GM19463 (cell line): ENCODE results near the gene CPOX.

ENCODE experiments used
- ATAC-seq: cut with Tn5 transposase; IDR thresholded peaks from one replicate; pipeline ENCODE4 v1.9.1; 2021; ENCODE audit warnings: mild to moderate bottlenecking, moderate library complexity; ENCODE audit not compliant: unreplicated experiment

CPOX gene

DNA sequence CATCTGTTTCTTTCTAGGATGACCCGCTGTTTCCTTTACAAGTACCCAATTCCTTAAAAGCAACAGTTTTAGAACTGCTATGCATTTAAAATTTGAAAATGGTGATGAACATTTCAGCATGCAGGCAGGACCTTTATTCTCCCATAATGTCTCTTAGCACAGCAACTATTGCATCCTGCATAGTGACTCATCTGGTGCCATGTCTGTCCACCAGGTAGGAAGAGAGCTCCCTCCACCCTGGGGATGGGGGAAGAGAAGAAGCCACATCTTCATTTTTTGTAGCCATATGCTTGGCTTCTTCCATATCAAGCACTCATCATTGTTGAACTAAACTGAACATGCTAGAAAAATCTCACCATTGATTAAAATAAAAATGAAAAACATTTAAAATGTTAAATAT is 51.7 kb downstream of the CPOX start:
- ATAC-seq = no peak

DNA sequence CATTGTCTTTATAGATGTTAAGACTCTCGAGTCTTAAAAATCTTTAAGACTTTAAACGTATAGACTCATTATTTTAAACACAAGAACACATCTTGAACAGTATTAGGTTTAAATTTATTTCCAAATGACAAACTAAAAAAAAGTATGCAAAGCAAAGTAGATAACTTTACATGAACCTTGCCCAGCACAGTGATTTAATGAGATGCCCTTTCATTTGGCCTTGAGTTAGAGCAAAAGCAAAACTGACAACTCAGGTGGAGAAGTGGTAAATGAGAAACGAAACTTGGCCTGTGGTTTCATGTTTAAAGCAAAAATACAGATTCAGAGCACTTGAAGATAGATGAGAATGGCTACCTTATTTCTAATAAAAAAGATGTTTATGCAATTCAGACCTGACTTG is 53.1 kb downstream of the CPOX start:
- peak; percentile 35 for ATAC-seq

DNA sequence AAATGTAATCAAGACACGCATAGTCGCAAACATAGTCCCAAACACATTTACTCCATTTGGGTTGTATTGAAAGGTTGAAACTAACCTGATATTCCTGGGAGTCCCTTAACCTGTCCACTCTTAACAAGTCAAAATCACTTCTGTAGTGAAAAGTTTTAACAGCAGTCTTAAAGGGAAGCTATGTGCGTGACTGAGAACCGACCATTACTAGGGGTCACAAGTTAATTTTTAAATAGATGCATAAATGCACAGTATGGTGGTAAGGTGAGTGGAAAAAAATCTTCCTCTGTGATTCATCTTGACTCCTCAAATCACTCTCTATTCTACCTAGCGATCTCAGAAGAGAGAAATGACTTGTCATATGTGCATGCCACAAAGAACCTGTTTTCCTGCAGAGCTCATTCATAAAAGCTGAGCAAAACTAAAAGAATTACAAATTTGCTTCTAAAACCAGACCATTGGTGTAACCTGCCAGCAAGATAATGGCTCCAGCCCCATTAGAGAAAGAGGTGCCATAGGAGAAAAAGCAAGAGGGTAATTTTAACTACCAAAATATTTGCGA is 56.9 kb downstream of the CPOX start:
- peak; percentile 68 for ATAC-seq

DNA sequence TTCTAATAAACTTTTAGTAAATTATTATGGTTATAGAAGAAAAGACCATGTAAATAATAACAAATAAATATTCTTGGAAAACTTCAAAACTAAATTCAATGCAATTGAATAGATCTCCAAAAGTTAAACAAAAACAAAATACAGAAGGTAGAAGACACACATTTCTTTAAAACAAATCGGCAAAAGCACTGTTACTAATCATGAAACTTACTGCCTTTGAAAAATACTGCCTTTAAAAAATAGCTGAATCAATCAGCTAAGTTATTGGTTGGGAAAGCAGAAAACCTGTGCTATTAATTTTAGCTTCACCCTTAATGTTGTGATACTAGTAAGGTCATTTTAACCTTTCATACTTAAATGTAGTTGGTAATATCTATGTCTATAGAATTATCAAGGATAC is 58.7 kb downstream of the CPOX start:
- ATAC-seq = no peak

DNA sequence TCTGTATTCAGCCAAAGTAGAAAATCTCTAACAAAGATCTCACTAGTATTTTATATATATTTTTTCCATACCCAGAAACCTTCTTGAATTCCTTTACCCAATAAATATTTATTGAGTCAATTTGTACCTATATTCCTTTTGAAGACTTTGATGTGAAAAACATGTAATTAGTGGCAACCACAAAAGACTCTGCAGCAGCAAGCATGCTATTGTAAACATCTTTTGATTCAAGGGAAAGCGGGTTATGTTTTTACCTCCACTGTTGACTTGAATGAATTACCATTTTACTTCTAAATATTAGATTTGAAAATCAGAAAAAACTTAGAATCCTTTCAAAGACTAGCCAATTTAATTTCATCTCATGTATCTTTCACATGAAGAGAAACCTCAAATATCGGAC is 59.2 kb downstream of the CPOX start:
- ATAC-seq = no peak

DNA sequence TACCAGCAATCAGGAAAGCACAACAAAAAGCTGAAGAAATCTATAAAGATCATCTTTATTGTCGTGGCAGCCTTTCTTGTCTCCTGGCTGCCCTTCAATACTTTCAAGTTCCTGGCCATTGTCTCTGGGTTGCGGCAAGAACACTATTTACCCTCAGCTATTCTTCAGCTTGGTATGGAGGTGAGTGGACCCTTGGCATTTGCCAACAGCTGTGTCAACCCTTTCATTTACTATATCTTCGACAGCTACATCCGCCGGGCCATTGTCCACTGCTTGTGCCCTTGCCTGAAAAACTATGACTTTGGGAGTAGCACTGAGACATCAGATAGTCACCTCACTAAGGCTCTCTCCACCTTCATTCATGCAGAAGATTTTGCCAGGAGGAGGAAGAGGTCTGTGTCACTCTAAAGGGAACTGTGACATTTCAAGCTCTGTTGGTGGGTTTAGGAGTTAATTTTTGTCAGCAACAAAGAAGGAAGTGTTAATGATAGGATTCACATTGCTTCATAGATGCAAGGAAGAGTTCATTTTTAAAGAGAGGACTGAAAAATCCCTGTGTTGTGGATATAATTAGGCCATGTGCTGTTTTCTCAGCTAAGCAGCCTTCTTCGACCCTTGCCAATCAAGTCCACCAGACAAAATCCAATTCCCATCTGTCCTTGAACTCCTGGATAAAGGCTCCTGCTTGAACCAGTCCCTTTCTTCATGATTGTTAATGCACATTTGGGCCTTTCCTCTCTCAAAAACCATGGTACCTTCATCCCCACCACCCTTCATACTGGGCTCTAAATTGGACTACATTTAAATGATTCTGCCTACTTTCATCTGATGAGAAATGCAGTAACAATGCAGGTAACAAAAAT is 60.5 kb downstream of the CPOX start:
- no peak for ATAC-seq

DNA sequence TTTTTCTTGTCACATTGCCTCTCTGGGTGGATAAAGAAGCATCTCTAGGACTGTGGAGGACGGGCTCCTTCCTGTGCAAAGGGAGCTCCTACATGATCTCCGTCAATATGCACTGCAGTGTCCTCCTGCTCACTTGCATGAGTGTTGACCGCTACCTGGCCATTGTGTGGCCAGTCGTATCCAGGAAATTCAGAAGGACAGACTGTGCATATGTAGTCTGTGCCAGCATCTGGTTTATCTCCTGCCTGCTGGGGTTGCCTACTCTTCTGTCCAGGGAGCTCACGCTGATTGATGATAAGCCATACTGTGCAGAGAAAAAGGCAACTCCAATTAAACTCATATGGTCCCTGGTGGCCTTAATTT is 61.2 kb downstream of the CPOX start:
- no peak for ATAC-seq

DNA sequence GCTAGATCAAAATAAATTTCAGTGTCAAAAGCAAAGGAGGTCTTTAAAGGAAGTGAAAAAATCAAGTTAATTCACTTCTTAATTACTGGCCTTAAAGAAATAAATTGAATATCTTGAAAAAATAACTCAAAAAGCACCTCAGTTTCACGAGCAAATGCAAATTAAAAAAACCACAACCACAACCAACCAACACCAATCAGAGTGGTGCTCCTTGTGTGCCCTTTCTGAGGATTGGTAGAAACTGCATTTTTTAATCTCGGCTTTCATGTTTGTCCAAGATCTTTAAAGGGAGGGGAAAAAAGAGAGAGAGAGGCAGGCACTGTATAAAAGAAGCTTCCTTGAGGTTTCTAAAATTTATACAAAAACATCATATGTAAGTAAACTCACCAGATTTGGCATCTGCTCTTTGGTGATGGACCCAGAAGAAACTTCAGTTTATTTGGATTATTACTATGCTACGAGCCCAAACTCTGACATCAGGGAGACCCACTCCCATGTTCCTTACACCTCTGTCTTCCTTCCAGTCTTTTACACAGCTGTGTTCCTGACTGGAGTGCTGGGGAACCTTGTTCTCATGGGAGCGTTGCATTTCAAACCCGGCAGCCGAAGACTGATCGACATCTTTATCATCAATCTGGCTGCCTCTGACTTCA is 61.7 kb downstream of the CPOX start, which contains the start of gene GPR15:
GPR15 (plus strand) TSS at position 357 of the 653 bp plus-strand sequence; CDS start at position 413, 56 bp downstream.
- peak; percentile 23 for ATAC-seq

DNA sequence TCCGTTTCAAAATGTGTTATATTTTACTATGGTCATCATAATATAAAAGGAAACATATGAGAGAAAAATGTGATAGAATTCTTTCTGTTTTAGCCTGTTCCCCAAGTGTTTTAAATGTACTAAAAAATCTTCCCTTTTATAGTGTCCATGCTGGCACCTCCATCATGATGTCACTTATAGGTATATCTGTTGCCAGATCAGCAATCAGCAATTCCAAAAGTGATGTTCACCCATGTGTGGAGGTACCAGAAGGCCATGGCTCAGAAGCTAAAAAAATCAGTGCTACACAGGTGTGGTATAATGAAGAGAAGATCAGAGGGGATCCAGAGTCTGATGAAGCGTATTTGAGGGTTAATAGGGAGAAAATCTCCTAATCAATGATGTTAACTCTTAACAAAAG is 62.7 kb downstream of the CPOX start:
- ATAC-seq = no peak

DNA sequence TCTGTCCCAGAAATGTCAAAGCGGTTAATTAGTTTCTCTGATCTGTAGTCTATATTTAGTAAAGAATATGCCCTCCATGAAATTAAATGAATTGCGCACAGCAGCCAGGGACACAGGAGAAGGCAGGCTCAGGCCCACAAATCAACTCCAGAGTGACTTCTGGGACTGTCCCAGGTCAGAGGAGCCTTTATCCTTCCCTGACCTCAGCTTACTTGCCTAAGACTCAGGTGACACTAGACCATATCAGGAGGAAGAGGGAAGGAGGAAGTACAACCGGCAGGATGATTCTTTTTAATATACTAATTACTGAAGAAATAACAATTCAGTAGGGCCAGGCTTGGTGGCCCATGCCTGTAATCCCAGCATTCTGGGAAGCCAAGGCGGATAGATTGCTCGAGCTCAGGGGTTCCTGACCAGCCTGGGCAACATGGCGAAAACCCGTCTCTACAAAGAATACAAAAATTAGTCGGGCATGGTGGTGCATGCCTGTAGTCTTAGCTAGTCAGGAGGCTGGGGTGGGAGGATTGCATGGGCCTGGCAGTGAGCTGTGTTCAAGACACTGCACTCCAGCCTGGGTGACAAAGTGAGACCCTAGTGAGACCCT is 63.5 kb downstream of the CPOX start:
- no peak for ATAC-seq
